Measurements from ENCODE around the gene COL25A1. TPM values are rescaled to one million over a fixed set of nuclear protein-coding genes. Genes with fewer than 3 reads are reported as not detected.

COL25A1 gene
- total and polyA plus RNA-seq, 2 experiments from 2014 or later = 0.28 to 1.9 TPM

DNA sequence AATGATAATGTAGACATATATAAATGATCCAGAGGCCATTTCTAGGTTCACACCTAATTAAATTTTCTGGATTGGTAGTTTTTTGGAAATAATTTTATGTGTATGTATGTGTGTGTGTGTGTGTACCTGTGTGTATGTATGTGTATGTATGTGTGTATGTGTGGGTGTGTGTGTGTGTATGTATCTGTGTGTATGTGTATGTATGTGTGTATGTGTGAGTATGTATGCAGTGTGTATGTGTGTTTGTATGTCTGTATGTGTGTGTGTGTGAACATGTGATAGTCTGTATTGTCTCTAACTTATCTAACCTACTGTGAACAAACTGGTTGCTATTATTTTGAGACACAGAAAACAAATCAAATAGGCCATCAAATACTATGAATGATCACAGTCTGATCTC is 152.6 kb downstream of the COL25A1 start:
- Histone ChIP-seq H4K20me1 (ENCODE audit: insufficient read depth, poor library complexity, severe bottlenecking) (no peaks in the 10 kb centered on the region), H3K9me3 (ENCODE audit: low read depth) (no peaks in the 10 kb centered on the region), H2AFZ (no peak overlapping the region)

DNA sequence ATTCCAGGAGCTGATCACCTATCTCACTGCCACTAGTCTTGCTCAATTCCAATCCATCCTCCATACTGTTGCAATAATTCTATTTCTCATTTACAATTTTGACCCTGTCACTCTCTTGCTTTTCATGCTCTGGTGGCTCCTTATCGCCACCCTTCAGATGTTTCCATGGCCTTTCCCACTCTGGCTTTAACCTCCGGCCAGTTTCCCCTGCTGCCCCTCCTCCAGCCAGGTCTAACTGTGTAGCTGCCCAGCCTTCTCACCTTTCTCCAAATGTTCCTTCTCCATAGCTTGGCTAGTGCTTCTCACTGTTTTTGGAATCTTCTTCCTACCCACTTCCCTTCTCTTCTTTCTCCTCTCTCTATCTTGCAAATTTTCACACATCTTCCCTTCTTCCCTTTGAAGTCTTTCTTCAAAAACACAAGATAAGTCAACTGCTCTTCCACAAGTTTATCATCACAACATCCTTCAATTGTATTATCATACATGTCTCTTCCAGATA is 153.8 kb downstream of the COL25A1 start:
- Histone ChIP-seq H3K4me2 (no peak overlapping the region), H4K20me1 (ENCODE audit: insufficient read depth, poor library complexity, severe bottlenecking) (no peaks in the 10 kb centered on the region), H3K27ac (no peak overlapping the region), H3K4me1 (ENCODE audit: insufficient read depth) (no peaks in the 10 kb centered on the region), H3K9me3 (ENCODE audit: low read depth) (no peaks in the 10 kb centered on the region), H3K79me2 (no peaks in the 10 kb centered on the region), H3K4me3 (no peak overlapping the region), H2AFZ (no peak overlapping the region), H3K9me2 (replicated peaks; ENCODE audit: insufficient read depth) (no peaks in the 10 kb centered on the region), H3K27me3 (no peaks in the 10 kb centered on the region), H3K36me3 (replicated peaks; ENCODE audit: insufficient read depth, low read depth) (no peaks in the 10 kb centered on the region)
- TF ChIP-seq EZH2 (IDR thresholded peaks at IDR 0.05; ENCODE audit: borderline replicate concordance) = no peak
- TF ChIP-seq, protein P1, sequence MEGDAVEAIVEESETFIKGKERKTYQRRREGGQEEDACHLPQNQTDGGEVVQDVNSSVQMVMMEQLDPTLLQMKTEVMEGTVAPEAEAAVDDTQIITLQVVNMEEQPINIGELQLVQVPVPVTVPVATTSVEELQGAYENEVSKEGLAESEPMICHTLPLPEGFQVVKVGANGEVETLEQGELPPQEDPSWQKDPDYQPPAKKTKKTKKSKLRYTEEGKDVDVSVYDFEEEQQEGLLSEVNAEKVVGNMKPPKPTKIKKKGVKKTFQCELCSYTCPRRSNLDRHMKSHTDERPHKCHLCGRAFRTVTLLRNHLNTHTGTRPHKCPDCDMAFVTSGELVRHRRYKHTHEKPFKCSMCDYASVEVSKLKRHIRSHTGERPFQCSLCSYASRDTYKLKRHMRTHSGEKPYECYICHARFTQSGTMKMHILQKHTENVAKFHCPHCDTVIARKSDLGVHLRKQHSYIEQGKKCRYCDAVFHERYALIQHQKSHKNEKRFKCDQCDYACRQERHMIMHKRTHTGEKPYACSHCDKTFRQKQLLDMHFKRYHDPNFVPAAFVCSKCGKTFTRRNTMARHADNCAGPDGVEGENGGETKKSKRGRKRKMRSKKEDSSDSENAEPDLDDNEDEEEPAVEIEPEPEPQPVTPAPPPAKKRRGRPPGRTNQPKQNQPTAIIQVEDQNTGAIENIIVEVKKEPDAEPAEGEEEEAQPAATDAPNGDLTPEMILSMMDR (IDR thresholded peaks at IDR 0.05; ENCODE audit: poor library complexity) = no peak
- TF ChIP-seq EZH2phosphoT487 (IDR thresholded peaks at IDR 0.05; ENCODE audit: low read depth, severe bottlenecking, unreplicated experiment) = no peak
- 83% methylated on average over 2 of the region's 2 CpGs for WGBS (ENCODE audit: low lambda C conversion rate, missing lambda C conversion rate)
- DNase-seq (ENCODE audit: low spot score) = no peak

More for the DNA sequence above, 152.6 kb downstream of the COL25A1 start:
- no peaks in the 10 kb centered on the region for H3K27me3 ChIP-seq
- DNase-seq (ENCODE audit: low spot score) = no peak
- no peaks in the 10 kb centered on the region for H3K79me2 ChIP-seq
- H3K27ac ChIP-seq = no peak overlapping the region
- H3K4me2 ChIP-seq = no peak overlapping the region
- H3K4me3 ChIP-seq = no peak overlapping the region
- H3K36me3 ChIP-seq (replicated peaks; ENCODE audit: insufficient read depth, low read depth) = no peaks in the 10 kb centered on the region
- H3K9me2 ChIP-seq (replicated peaks; ENCODE audit: insufficient read depth) = no peaks in the 10 kb centered on the region
- no peak for TF ChIP-seq EZH2phosphoT487 (IDR thresholded peaks at IDR 0.05; ENCODE audit: low read depth, severe bottlenecking, unreplicated experiment)
- TF ChIP-seq EZH2 (IDR thresholded peaks at IDR 0.05; ENCODE audit: borderline replicate concordance) = no peak
- TF ChIP-seq, protein P1 (IDR thresholded peaks at IDR 0.05; ENCODE audit: poor library complexity) = no peak
- no peaks in the 10 kb centered on the region for H3K4me1 ChIP-seq (ENCODE audit: insufficient read depth)

DNA sequence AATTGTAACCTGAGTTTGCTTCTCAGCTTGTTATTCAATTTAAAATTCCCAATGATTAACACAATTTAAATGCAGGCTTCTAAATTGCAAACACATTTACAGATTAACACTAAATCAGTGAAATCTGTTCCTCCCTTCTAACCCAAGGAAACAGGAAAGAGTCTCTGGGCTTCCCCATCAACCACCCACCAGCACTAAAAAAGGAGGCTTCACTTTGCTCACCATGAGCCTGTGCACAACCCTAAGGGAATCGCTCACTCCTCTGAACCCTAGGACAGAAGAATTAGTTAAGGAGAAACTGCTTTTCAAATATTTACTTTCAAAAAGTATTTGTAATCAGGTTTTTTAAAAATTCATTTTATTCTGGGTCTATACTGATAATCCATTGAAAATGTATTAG is 155.3 kb downstream of the COL25A1 start:
- Histone ChIP-seq H3K27ac (no peak overlapping the region), H3K9me2 (replicated peaks; ENCODE audit: insufficient read depth) (no peaks in the 10 kb centered on the region)

More for the DNA sequence above, 155.3 kb downstream of the COL25A1 start:
- H3K4me3 ChIP-seq = no peak overlapping the region
- H4K20me1 ChIP-seq (ENCODE audit: insufficient read depth, poor library complexity, severe bottlenecking) = no peaks in the 10 kb centered on the region
- DNase-seq (ENCODE audit: low spot score) = no peak
- H3K27me3 ChIP-seq = no peaks in the 10 kb centered on the region
- no peaks in the 10 kb centered on the region for H3K9me3 ChIP-seq (ENCODE audit: low read depth)
- H2AFZ ChIP-seq = no peak overlapping the region
- WGBS (ENCODE audit: low lambda C conversion rate, missing lambda C conversion rate) = 70% methylated on average over 1 of the region's 1 CpG
- no peaks in the 10 kb centered on the region for H3K36me3 ChIP-seq (replicated peaks; ENCODE audit: insufficient read depth, low read depth)
- H3K4me1 ChIP-seq (ENCODE audit: insufficient read depth) = no peaks in the 10 kb centered on the region
- no peaks in the 10 kb centered on the region for H3K79me2 ChIP-seq
- TF ChIP-seq EZH2phosphoT487 (IDR thresholded peaks at IDR 0.05; ENCODE audit: low read depth, severe bottlenecking, unreplicated experiment) (no peak), EZH2 (IDR thresholded peaks at IDR 0.05; ENCODE audit: borderline replicate concordance) (no peak)
- TF ChIP-seq, protein P1 (IDR thresholded peaks at IDR 0.05; ENCODE audit: poor library complexity) = no peak
- no peak overlapping the region for H3K4me2 ChIP-seq

All from hepatocyte (in vitro differentiated cells).